ENCODE results near the gene KIF5C. TPM values are rescaled to one million over a fixed set of nuclear protein-coding genes. Genes with fewer than 3 reads are reported as not detected.

KIF5C gene
- total RNA-seq, 1 experiment from 2014 or later, result 0.13 TPM

Other genes with a start within 250 kb of the KIF5C start
- gene EPC2, start 230.5 kb upstream of the KIF5C start, total RNA-seq (2014; rRNA removed; shearing (Covaris generic); ENCODE audit: low replicate concordance), result 12.6 and 18.9 TPM in 2 replicates
- 1.6 TPM in 1 of 2 replicates, not detected in the other for gene LYPD6B, start 163.5 kb downstream of the KIF5C start, total RNA-seq (2014; rRNA removed; shearing (Covaris generic); ENCODE audit: low replicate concordance)

Data from MG63 (cell line).